Neural progenitor cell (in vitro differentiated cells): ENCODE results near the gene APOC3. TPM values are rescaled to one million over a fixed set of nuclear protein-coding genes. Genes with fewer than 3 reads are reported as not detected.

Experiments used
- DNase-seq: peaks from one replicate; pipeline ENCODE4 v3.0.0-alpha.2; 2016; ENCODE audit warnings: low spot score
- H2AFZ ChIP-seq: fragments of 200-600 bp; sonication (generic); replicated peaks from 2 replicates; pipeline ENCODE4 v1.6.1; 2016; ENCODE audit warnings: antibody characterized with exemption
- H3F3A ChIP-seq: fragments of 200-600 bp; sonication (generic); 2 replicates; pipeline ENCODE4 v1.6.1; 2016; ENCODE audit warnings: antibody characterized with exemption, low read depth
- H3K27ac ChIP-seq: fragments of 200-600 bp; sonication (generic); 2 replicates; pipeline ENCODE4 v1.5.1; 2016; ENCODE audit warnings: mild to moderate bottlenecking
- H3K27me3 ChIP-seq: fragments of 200-600 bp; sonication (generic); 2 replicates; pipeline ENCODE4 v1.6.1; 2016; ENCODE audit warnings: mild to moderate bottlenecking, moderate library complexity
- H3K36me3 ChIP-seq: fragments of 200-600 bp; sonication (generic); 2 replicates; pipeline ENCODE4 v1.5.1; 2016
- H3K4me1 ChIP-seq: fragments of 200-600 bp; sonication (generic); 2 replicates; pipeline ENCODE4 v1.6.1; 2016; ENCODE audit warnings: mixed run types
- H3K4me2 ChIP-seq: fragments of 200-600 bp; sonication (generic); 2 replicates; pipeline ENCODE4 v1.6.1; 2016
- H3K4me3 ChIP-seq: fragments of 200-600 bp; sonication (generic); 2 replicates; pipeline ENCODE4 v1.5.1; 2016
- H3K79me2 ChIP-seq: fragments of 200-600 bp; sonication (generic); 2 replicates; pipeline ENCODE4 v1.6.1; 2016; ENCODE audit warnings: low read depth
- H3K9ac ChIP-seq: fragments of 200-600 bp; sonication (generic); 2 replicates; pipeline ENCODE4 v1.6.1; 2016
- H3K9me3 ChIP-seq: fragments of 200-600 bp; sonication (generic); 2 replicates; pipeline ENCODE4 v1.5.1; 2016; ENCODE audit warnings: low read depth
- H4K20me1 ChIP-seq: fragments of 200-600 bp; sonication (generic); 2 replicates; pipeline ENCODE4 v1.6.1; 2016; ENCODE audit warnings: low read depth
- H3K27ac Mint-ChIP-seq: 3 replicates; pipeline ENCODE4 v1.8.0; 2021; ENCODE audit warnings: mixed read lengths
- H3K27me3 Mint-ChIP-seq: 2 replicates; pipeline ENCODE4 v1.8.0; 2022; ENCODE audit warnings: low read depth, mild to moderate bottlenecking, inconsistent platforms, moderate library complexity, mixed read lengths; ENCODE audit not compliant: insufficient read depth
- H3K36me3 Mint-ChIP-seq: 3 replicates; pipeline ENCODE4 v1.8.0; 2021; ENCODE audit warnings: mixed read lengths
- H3K4me1 Mint-ChIP-seq: 3 replicates; pipeline ENCODE4 v1.8.0; 2021; ENCODE audit warnings: mixed read lengths
- H3K4me3 Mint-ChIP-seq: 3 replicates; pipeline ENCODE4 v1.8.0; 2021; ENCODE audit warnings: mild to moderate bottlenecking, moderate library complexity, mixed read lengths
- H3K9me3 Mint-ChIP-seq: 3 replicates; pipeline ENCODE4 v1.8.0; 2020; ENCODE audit warnings: mixed read lengths
- CTCF ChIP-seq: fragments of 200-600 bp; sonication (generic); IDR thresholded peaks from 2 replicates; pipeline ENCODE4 v1.5.1; 2017; ENCODE audit warnings: antibody characterized with exemption, mild to moderate bottlenecking
- EZH2 ChIP-seq: fragments of 200-600 bp; sonication (generic); IDR thresholded peaks from 2 replicates; pipeline ENCODE4 v1.6.1; 2017; ENCODE audit warnings: antibody characterized with exemption, mild to moderate bottlenecking, moderate library complexity
- EZH2phosphoT487 ChIP-seq: fragments of 200-600 bp; sonication (generic); IDR thresholded peaks from 2 replicates; pipeline ENCODE4 v1.6.1; 2017; ENCODE audit warnings: antibody characterized with exemption
- total RNA-seq: library from RNA; depleted of rRNA; stranded (reverse); fragments of >200 nt; gene quantifications from 2 replicates; pipeline ENCODE4 v1.2.3, GENCODE V29; 2015; ENCODE audit warnings: low replicate concordance

APOC3 gene
- total RNA-seq, 1 donor from 2014 or later = not detected

- H3K27me3 Mint-ChIP-seq = peaks cover 2% of the 10 kb centered on the region
- no peak overlapping the region for H3K4me2 ChIP-seq
- peaks cover 26% of the 10 kb centered on the region for H3K4me1 Mint-ChIP-seq
- H3K27ac ChIP-seq = no peak overlapping the region
- DNase-seq = no peak
- no peak overlapping the region for H3K4me3 Mint-ChIP-seq
- H2AFZ ChIP-seq = no peak overlapping the region
- H3K79me2 ChIP-seq = no peaks in the 10 kb centered on the region
- peaks cover 10% of the 10 kb centered on the region for H3K36me3 Mint-ChIP-seq
- peaks cover 11% of the 10 kb centered on the region for H3K4me1 ChIP-seq
- H3K4me3 ChIP-seq = no peak overlapping the region
- H3K36me3 ChIP-seq = no peaks in the 10 kb centered on the region
- no peaks in the 10 kb centered on the region for H3K9me3 ChIP-seq
- H3K9ac ChIP-seq = no peak overlapping the region
- H3K27ac Mint-ChIP-seq = peak overlapping the region; percentile 47
- H3K27me3 ChIP-seq = no peaks in the 10 kb centered on the region
- no peaks in the 10 kb centered on the region for H3K9me3 Mint-ChIP-seq
- no peaks in the 10 kb centered on the region for H3F3A ChIP-seq
- TF ChIP-seq EZH2phosphoT487 (no peak), EZH2 (no peak), CTCF (no peak)
- H4K20me1 ChIP-seq = no peaks in the 10 kb centered on the region
Measured at GRCh38 chr11:116842117-116842516, 12.4 kb downstream of the APOC3 start.

- Histone ChIP-seq H2AFZ (no peak overlapping the region), H3K4me1 (peaks cover 4% of the 10 kb centered on the region), H3K4me2 (no peak overlapping the region), H3K27me3 (no peaks in the 10 kb centered on the region), H3K36me3 (no peaks in the 10 kb centered on the region), H3K27ac (no peak overlapping the region), H3K4me3 (no peak overlapping the region), H3K9me3 (no peaks in the 10 kb centered on the region), H3F3A (no peaks in the 10 kb centered on the region), H3K79me2 (no peaks in the 10 kb centered on the region), H3K9ac (no peak overlapping the region), H4K20me1 (no peaks in the 10 kb centered on the region)
- no peak overlapping the region for H3K27ac Mint-ChIP-seq
- peaks cover 18% of the 10 kb centered on the region for H3K4me1 Mint-ChIP-seq
- DNase-seq = no peak
- TF ChIP-seq EZH2 (no peak), CTCF (no peak), EZH2phosphoT487 (no peak)
- H3K4me3 Mint-ChIP-seq = no peak overlapping the region
- H3K36me3 Mint-ChIP-seq = peaks cover 15% of the 10 kb centered on the region
- no peaks in the 10 kb centered on the region for H3K9me3 Mint-ChIP-seq
- no peaks in the 10 kb centered on the region for H3K27me3 Mint-ChIP-seq
Measured at GRCh38 chr11:116842909-116843308, 13.2 kb downstream of the APOC3 start.

GRCh38 chr11:116843661-116844060, 14.0 kb downstream of the APOC3 start:
- Histone ChIP-seq H3K9me3 (no peaks in the 10 kb centered on the region), H3K36me3 (no peaks in the 10 kb centered on the region), H4K20me1 (no peaks in the 10 kb centered on the region), H3K27ac (no peak overlapping the region), H3F3A (no peaks in the 10 kb centered on the region), H3K4me1 (no peaks in the 10 kb centered on the region), H3K9ac (no peak overlapping the region), H3K4me3 (no peak overlapping the region), H3K79me2 (no peaks in the 10 kb centered on the region), H3K27me3 (no peaks in the 10 kb centered on the region), H3K4me2 (no peak overlapping the region), H2AFZ (no peak overlapping the region)
- Mint-ChIP-seq H3K4me1 (peaks cover 11% of the 10 kb centered on the region), H3K27me3 (no peaks in the 10 kb centered on the region), H3K36me3 (peaks cover 15% of the 10 kb centered on the region), H3K4me3 (no peak overlapping the region), H3K9me3 (no peaks in the 10 kb centered on the region), H3K27ac (no peak overlapping the region)
- TF ChIP-seq EZH2phosphoT487 (no peak), CTCF (no peak), EZH2 (no peak)
- no peak for DNase-seq

GRCh38 chr11:116844722-116845121, 15.0 kb downstream of the APOC3 start:
- Histone ChIP-seq H2AFZ (no peak overlapping the region), H4K20me1 (no peaks in the 10 kb centered on the region), H3K4me3 (no peak overlapping the region), H3K4me1 (no peaks in the 10 kb centered on the region), H3K79me2 (no peaks in the 10 kb centered on the region), H3K27me3 (no peaks in the 10 kb centered on the region), H3K9me3 (no peaks in the 10 kb centered on the region), H3K36me3 (no peaks in the 10 kb centered on the region), H3K9ac (no peak overlapping the region), H3K4me2 (no peak overlapping the region), H3K27ac (no peak overlapping the region), H3F3A (no peaks in the 10 kb centered on the region)
- Mint-ChIP-seq H3K27me3 (no peaks in the 10 kb centered on the region), H3K4me1 (peaks cover 9% of the 10 kb centered on the region), H3K36me3 (peaks cover 18% of the 10 kb centered on the region), H3K27ac (no peak overlapping the region), H3K9me3 (no peaks in the 10 kb centered on the region), H3K4me3 (no peak overlapping the region)
- no peak for DNase-seq
- no peak for TF ChIP-seq EZH2
- TF ChIP-seq CTCF = no peak
- no peak for TF ChIP-seq EZH2phosphoT487
